CD14-positive monocyte (primary cell): ENCODE measurements around the gene XPO5. TPM values are rescaled to one million over a fixed set of nuclear protein-coding genes. Genes with fewer than 3 reads are reported as not detected.
"Not testable (repeated sequence)": the region's sequence is repeated elsewhere in the genome, so short reads cannot be mapped to it uniquely, and the experiment has no call there.

ENCODE experiments used
- DNase-seq, 3 donors: peaks; one replicate each; pipeline ENCODE4 v3.0.0-alpha.2; 2011 to 2022
- H2AFZ ChIP-seq: 2 replicates; pipeline ENCODE4 v1.6.0; 2012; ENCODE audit warnings: mild to moderate bottlenecking, low read depth, low read length, inconsistent platforms; ENCODE audit not compliant: insufficient read depth, poor library complexity, severe bottlenecking
- H3K27ac ChIP-seq, 2 donors: 1 replicate in 1 of 2; 2 replicates in 1 of 2; pipeline ENCODE4 v1.5.1; 2012 to 2013; ENCODE audit warnings: low read length in 2 of 2, control low read depth in 1 of 2, inconsistent platforms in 1 of 2, low read depth in 1 of 2, mild to moderate bottlenecking in 1 of 2
- H3K27me3 ChIP-seq, 2 donors: one replicate each; pipeline versions ENCODE4 v1.6.0 to v1.6.1; 2011 to 2013; ENCODE audit warnings: low read length in 2 of 2; ENCODE audit not compliant: control insufficient read depth in 2 of 2, insufficient read depth in 2 of 2
- H3K36me3 ChIP-seq, 2 donors: replicated peaks in 1 of 2; 1 replicate in 1 of 2; 2 replicates in 1 of 2; pipeline versions ENCODE4 v1.5.1 to v1.6.1; 2012 to 2013; ENCODE audit warnings: low read length in 2 of 2, control low read depth in 1 of 2, inconsistent platforms in 1 of 2, mild to moderate bottlenecking in 1 of 2; ENCODE audit not compliant: insufficient read depth in 2 of 2, control insufficient read depth in 1 of 2
- H3K4me1 ChIP-seq, 2 donors: 1 replicate in 1 of 2; 2 replicates in 1 of 2; pipeline versions ENCODE4 v1.5.1 to v1.6.1; 2012 to 2013; ENCODE audit warnings: low read length in 2 of 2, control low read depth in 1 of 2, inconsistent platforms in 1 of 2, mild to moderate bottlenecking in 1 of 2, moderate library complexity in 1 of 2; ENCODE audit not compliant: insufficient read depth in 2 of 2, control insufficient read depth in 1 of 2
- H3K4me2 ChIP-seq: replicated peaks from 2 replicates; pipeline ENCODE3; 2012; ENCODE audit warnings: low read length, moderate library complexity, mild to moderate bottlenecking; ENCODE audit not compliant: poor library complexity, severe bottlenecking; ENCODE audit errors: extremely low read depth
- H3K4me3 ChIP-seq, 3 experiments: fragments of 200-600 bp in 1 of 3; sonication (generic) in 1 of 3; replicated peaks in 1 of 3; 1 replicate in 2 of 3; 2 replicates in 1 of 3; pipeline ENCODE4 v1.5.1; 2011 to 2013; ENCODE audit warnings: low read length in 3 of 3, mild to moderate bottlenecking in 3 of 3, control low read depth in 2 of 3, low read depth in 2 of 3, inconsistent platforms in 1 of 3, moderate library complexity in 1 of 3
- H3K79me2 ChIP-seq: 2 replicates; pipeline ENCODE4 v1.6.0; 2012; ENCODE audit warnings: mild to moderate bottlenecking, control low read depth, inconsistent platforms, low read length, moderate library complexity; ENCODE audit not compliant: insufficient read depth
- H3K9ac ChIP-seq: 2 replicates; pipeline ENCODE4 v1.6.0; 2017; ENCODE audit warnings: low read length, mild to moderate bottlenecking; ENCODE audit not compliant: insufficient read depth, poor library complexity, severe bottlenecking
- H3K9me3 ChIP-seq, 2 donors: replicated peaks in 1 of 2; 1 replicate in 1 of 2; 2 replicates in 1 of 2; pipeline versions ENCODE4 v1.5.1 to v1.6.1; 2012 to 2013; ENCODE audit warnings: low read length in 2 of 2, control low read depth in 1 of 2; ENCODE audit not compliant: control insufficient read depth in 1 of 2, insufficient read depth in 1 of 2
- H4K20me1 ChIP-seq: 2 replicates; pipeline ENCODE4 v1.6.0; 2012; ENCODE audit warnings: mild to moderate bottlenecking, low read length, control low read depth, moderate library complexity; ENCODE audit not compliant: insufficient read depth
- H3K27ac Mint-ChIP-seq, 7 donors: one replicate each; pipeline ENCODE4 v1.8.0; 2020; ENCODE audit warnings: mild to moderate bottlenecking in 7 of 7, mixed read lengths in 7 of 7, moderate library complexity in 6 of 7, inconsistent platforms in 2 of 7
- H3K27me3 Mint-ChIP-seq, 3 donors: one replicate each; pipeline ENCODE4 v1.8.0; 2021 to 2022; ENCODE audit warnings: low read depth in 3 of 3, mild to moderate bottlenecking in 3 of 3, mixed read lengths in 3 of 3, moderate library complexity in 3 of 3, inconsistent platforms in 1 of 3
- H3K36me3 Mint-ChIP-seq, 2 donors: one replicate each; pipeline ENCODE4 v1.8.0; 2020; ENCODE audit warnings: mixed read lengths in 2 of 2, inconsistent platforms in 1 of 2, mild to moderate bottlenecking in 1 of 2
- H3K4me1 Mint-ChIP-seq: one replicate; pipeline ENCODE4 v1.8.0; 2020; ENCODE audit warnings: mild to moderate bottlenecking, mixed read lengths
- H3K4me3 Mint-ChIP-seq, 2 donors: one replicate each; pipeline ENCODE4 v1.8.0; 2020; ENCODE audit warnings: mild to moderate bottlenecking in 2 of 2, mixed read lengths in 2 of 2, moderate library complexity in 1 of 2
- H3K9me3 Mint-ChIP-seq, 7 donors: one replicate each; pipeline ENCODE4 v1.8.0; 2020 to 2022; ENCODE audit warnings: mixed read lengths in 7 of 7, mild to moderate bottlenecking in 6 of 7, moderate library complexity in 6 of 7, inconsistent platforms in 2 of 7
- WGBS: methylation state at CpG from one replicate; pipeline ENCODE4 v1.1.5; 2013; ENCODE audit warnings: missing lambda C conversion rate; ENCODE audit not compliant: insufficient coverage; 5-methylcytosine and 5-hydroxymethylcytosine counted together
- intact Hi-C, 2 donors: fragments of 100-400 bp; cut with micrococcal nuclease; formaldehyde crosslinking; loops; one replicate each; pipeline versions ENCODE4 v1.15.0 to v1.15.1; 2023
- polyA plus RNA-seq, 3 donors: library from polyadenylated mRNA; depleted of rRNA in 1 of 3; unstranded in 2 of 3; stranded (reverse) in 1 of 3; fragments of 300-500 nt in 2 of 3; fragments of >200 nt in 1 of 3; fragmentation: Illumina TruSeq in 2 of 3; gene quantifications; 1 replicate in 2 of 3; 2 replicates in 1 of 3; pipeline ENCODE4 v1.2.3, GENCODE V29; 2012 to 2021
- TF ChIP-seq, protein P1 (sequence below): fragments of 200-600 bp; IDR thresholded peaks from one replicate; pipeline ENCODE4 v1.8.0; 2022; ENCODE audit warnings: antibody characterized with exemption, mild to moderate bottlenecking

Gene XPO5
- polyA plus RNA-seq, 3 donors, result 8.0 to 17.5 (median 13.8) TPM

DNA sequence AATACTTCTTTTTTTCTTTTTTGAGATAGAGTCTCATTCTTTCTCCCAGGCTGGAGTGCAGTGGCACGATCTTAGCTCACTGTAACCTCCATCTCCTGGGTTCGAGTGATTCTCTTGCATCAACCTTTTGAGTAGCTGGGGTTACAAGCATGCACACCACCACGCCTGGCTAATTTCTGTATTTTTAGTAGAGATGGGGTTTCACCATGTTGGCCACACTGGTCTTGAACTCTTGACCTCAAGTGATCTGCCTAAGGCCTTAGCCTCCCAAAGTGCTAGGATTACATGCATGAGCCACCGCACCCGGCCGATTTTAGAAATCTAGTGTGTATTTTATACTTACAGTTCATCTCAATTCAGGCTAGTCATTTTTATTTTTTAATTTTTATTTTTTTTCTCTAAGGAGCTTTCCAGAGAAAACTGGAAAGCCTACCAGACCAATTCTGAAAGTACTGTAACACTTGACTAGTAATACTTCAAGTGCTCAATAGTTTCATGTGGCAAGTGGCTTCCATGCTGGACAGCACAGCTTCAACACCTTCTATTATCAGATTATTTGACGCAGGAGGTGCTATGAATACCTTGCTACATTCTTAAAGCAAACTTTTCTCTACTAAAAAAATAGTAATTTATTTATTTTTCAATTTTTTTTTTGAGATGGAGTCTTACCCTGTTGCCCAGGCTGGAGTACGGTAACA lies 33.9 kb downstream of the XPO5 start:
- no peaks in the 10 kb centered on the region for H4K20me1 ChIP-seq
- intact Hi-C loops, result no loop called here
- Mint-ChIP-seq H3K27ac (peak overlapping the region in 1 of 7 donors; percentile 10), H3K4me1 (no peaks in the 10 kb centered on the region), H3K9me3 (no peaks in the 10 kb centered on the region), H3K4me3 (no peak overlapping the region), H3K27me3 (no peaks in the 10 kb centered on the region), H3K36me3 (peaks cover 58 to 78% of the 10 kb centered on the region in 2 donors)
- H3K4me1 ChIP-seq, result no peaks in the 10 kb centered on the region
- no peak overlapping the region for H2AFZ ChIP-seq
- no peak overlapping the region for H3K4me2 ChIP-seq
- TF ChIP-seq, protein P1, sequence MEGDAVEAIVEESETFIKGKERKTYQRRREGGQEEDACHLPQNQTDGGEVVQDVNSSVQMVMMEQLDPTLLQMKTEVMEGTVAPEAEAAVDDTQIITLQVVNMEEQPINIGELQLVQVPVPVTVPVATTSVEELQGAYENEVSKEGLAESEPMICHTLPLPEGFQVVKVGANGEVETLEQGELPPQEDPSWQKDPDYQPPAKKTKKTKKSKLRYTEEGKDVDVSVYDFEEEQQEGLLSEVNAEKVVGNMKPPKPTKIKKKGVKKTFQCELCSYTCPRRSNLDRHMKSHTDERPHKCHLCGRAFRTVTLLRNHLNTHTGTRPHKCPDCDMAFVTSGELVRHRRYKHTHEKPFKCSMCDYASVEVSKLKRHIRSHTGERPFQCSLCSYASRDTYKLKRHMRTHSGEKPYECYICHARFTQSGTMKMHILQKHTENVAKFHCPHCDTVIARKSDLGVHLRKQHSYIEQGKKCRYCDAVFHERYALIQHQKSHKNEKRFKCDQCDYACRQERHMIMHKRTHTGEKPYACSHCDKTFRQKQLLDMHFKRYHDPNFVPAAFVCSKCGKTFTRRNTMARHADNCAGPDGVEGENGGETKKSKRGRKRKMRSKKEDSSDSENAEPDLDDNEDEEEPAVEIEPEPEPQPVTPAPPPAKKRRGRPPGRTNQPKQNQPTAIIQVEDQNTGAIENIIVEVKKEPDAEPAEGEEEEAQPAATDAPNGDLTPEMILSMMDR, result no peak
- no peaks in the 10 kb centered on the region for H3K79me2 ChIP-seq
- H3K9ac ChIP-seq, result no peak overlapping the region
- no peaks in the 10 kb centered on the region for H3K9me3 ChIP-seq
- H3K27ac ChIP-seq, result no peak overlapping the region
- peaks cover 67 to 87% of the 10 kb centered on the region in 2 donors for H3K36me3 ChIP-seq
- no CpG with 5 or more reads among the region's 8 CpGs for WGBS
- no peak for DNase-seq
- H3K4me3 ChIP-seq, result no peak overlapping the region
- H3K27me3 ChIP-seq, result no peaks in the 10 kb centered on the region

- intact Hi-C loops, result no loop called here
- 100% methylated on average over 3 of the region's 5 CpGs for WGBS
- DNase-seq, result no peak
- H3K4me1 Mint-ChIP-seq, result no peaks in the 10 kb centered on the region
- no peaks in the 10 kb centered on the region for H3K27me3 ChIP-seq
- no peaks in the 10 kb centered on the region for H3K9me3 Mint-ChIP-seq
- H3K4me1 ChIP-seq, result no peaks in the 10 kb centered on the region
- peaks cover 46 to 76% of the 10 kb centered on the region in 2 donors for H3K36me3 Mint-ChIP-seq
- H3K27ac ChIP-seq, result no peak overlapping the region
- H2AFZ ChIP-seq, result no peak overlapping the region
- peaks cover 54 to 75% of the 10 kb centered on the region in 2 donors for H3K36me3 ChIP-seq
- H3K27ac Mint-ChIP-seq, result no peak overlapping the region
- TF ChIP-seq, protein P1, result no peak
- H3K9ac ChIP-seq, result no peak overlapping the region
- no peak overlapping the region for H3K4me3 ChIP-seq
- H3K27me3 Mint-ChIP-seq, result no peaks in the 10 kb centered on the region
- no peaks in the 10 kb centered on the region for H3K9me3 ChIP-seq
- H3K4me2 ChIP-seq, result no peak overlapping the region
- no peaks in the 10 kb centered on the region for H3K79me2 ChIP-seq
- H3K4me3 Mint-ChIP-seq, result no peak overlapping the region
- no peaks in the 10 kb centered on the region for H4K20me1 ChIP-seq
Measured at GRCh38 chr6:43540507-43540906, 35.3 kb downstream of the XPO5 start.

GRCh38 chr6:43539409-43539808 lies 36.4 kb downstream of the XPO5 start:
- H3K4me1 Mint-ChIP-seq, H3K9me3 ChIP-seq, H3K9me3 Mint-ChIP-seq, intact Hi-C loops, H3K79me2 ChIP-seq, H3K27me3 ChIP-seq, H3K4me1 ChIP-seq, H3K4me3 ChIP-seq, H3K9ac ChIP-seq, H3K4me2 ChIP-seq, DNase-seq, H3K27ac ChIP-seq, H2AFZ ChIP-seq, H4K20me1 ChIP-seq, H3K27me3 Mint-ChIP-seq, H3K27ac Mint-ChIP-seq, H3K4me3 Mint-ChIP-seq: not testable (repeated sequence)
- WGBS, result 99% methylated on average over 16 of the region's 20 CpGs
- H3K36me3 Mint-ChIP-seq, result peaks cover 44 to 76% of the 10 kb centered on the region in 2 donors
- H3K36me3 ChIP-seq, result peaks cover 43 to 65% of the 10 kb centered on the region in 2 donors
